A673 (cell line): ENCODE results near the gene PLXNA1. TPM values are rescaled to one million over a fixed set of nuclear protein-coding genes. Genes with fewer than 3 reads are reported as not detected.

Experiments
- BruUV-seq: library from RNA; stranded (reverse); fragments of 400-500 nt; replicated peaks from 2 replicates; lab custom pipeline; 2021; lab: Mats Ljungman, UMichigan
- CTCF ChIA-PET: fragments of 300-600 bp; sonication (Branson Sonifier 250); formaldehyde crosslinking; loops from one replicate; lab custom pipeline; 2022; ENCODE audit warnings: antibody characterized with exemption; lab: Charles Lee
- POLR2A ChIA-PET: fragments of 300-600 bp; sonication (Branson Sonifier 250); formaldehyde crosslinking; loops from one replicate; lab custom pipeline; 2022; ENCODE audit warnings: antibody characterized with exemption; ENCODE audit not compliant: low non-redundant PET; lab: Charles Lee
- DNase-seq: peaks from one replicate; pipeline ENCODE4 v3.0.0-alpha.2; 2015; ENCODE audit warnings: low spot score
- H3K27ac ChIP-seq: fragments of 200-600 bp; sonication (generic); 2 replicates; pipeline ENCODE4 v1.5.1; 2016; ENCODE audit warnings: mixed run types, low read depth, mild to moderate bottlenecking, mixed read lengths, antibody characterized with exemption, low read length; ENCODE audit not compliant: poor library complexity, severe bottlenecking
- H3K27me3 ChIP-seq: fragments of 200-600 bp; sonication (generic); replicated peaks from 2 replicates; pipeline ENCODE4 v1.6.1; 2017; ENCODE audit warnings: mixed run types, low read depth, mild to moderate bottlenecking, mixed read lengths, antibody characterized with exemption, low read length; ENCODE audit not compliant: insufficient read depth, poor library complexity
- H3K36me3 ChIP-seq: fragments of 200-600 bp; sonication (generic); 2 replicates; pipeline ENCODE4 v1.6.1; 2016; ENCODE audit warnings: mixed run types, mild to moderate bottlenecking, mixed read lengths, antibody characterized with exemption, low read length; ENCODE audit not compliant: insufficient read depth, poor library complexity, severe bottlenecking
- H3K4me1 ChIP-seq: fragments of 200-600 bp; sonication (generic); 2 replicates; pipeline ENCODE4 v1.6.1; 2017; ENCODE audit warnings: mixed run types, mild to moderate bottlenecking, mixed read lengths, antibody characterized with exemption, low read length; ENCODE audit not compliant: insufficient read depth, poor library complexity, severe bottlenecking
- H3K4me3 ChIP-seq: fragments of 200-600 bp; sonication (generic); 2 replicates; pipeline ENCODE4 v1.5.1; 2016; ENCODE audit warnings: low read depth, mixed run types, mild to moderate bottlenecking, mixed read lengths, low read length; ENCODE audit not compliant: poor library complexity, severe bottlenecking
- H3K9me3 ChIP-seq: fragments of 200-600 bp; sonication (generic); 2 replicates; pipeline ENCODE4 v1.6.1; 2016; ENCODE audit warnings: mixed run types, low read depth, mild to moderate bottlenecking, mixed read lengths, antibody characterized with exemption, low read length; ENCODE audit not compliant: poor library complexity, severe bottlenecking
- EZH2 ChIP-seq: fragments of 200-600 bp; sonication (generic); IDR thresholded peaks from 2 replicates; pipeline ENCODE4 v1.6.1; 2017; ENCODE audit warnings: borderline replicate concordance, low read depth, mild to moderate bottlenecking, mixed read lengths, antibody characterized with exemption, low read length; ENCODE audit not compliant: poor library complexity, severe bottlenecking
- intact Hi-C: fragments of 100-400 bp; cut with micrococcal nuclease; formaldehyde crosslinking; loops from one replicate; pipeline ENCODE4 v1.10.0; 2022; ENCODE audit not compliant: unreplicated experiment
- total RNA-seq: library from RNA; stranded (reverse); gene quantifications from 2 replicates; pipeline ENCODE4 v1.2.3, GENCODE V29; 2021
- TF ChIP-seq, protein P1 (sequence below): fragments of 300-800, 200-600 bp; sonication (generic); conservative IDR thresholded peaks from 2 replicates; pipeline ENCODE4 v1.5.1; 2017; ENCODE audit warnings: low read depth, mild to moderate bottlenecking, antibody characterized with exemption, low read length, moderate library complexity, mixed read lengths

The PLXNA1 gene
- total RNA-seq, 1 experiment from 2014 or later: 33.6 TPM

DNA sequence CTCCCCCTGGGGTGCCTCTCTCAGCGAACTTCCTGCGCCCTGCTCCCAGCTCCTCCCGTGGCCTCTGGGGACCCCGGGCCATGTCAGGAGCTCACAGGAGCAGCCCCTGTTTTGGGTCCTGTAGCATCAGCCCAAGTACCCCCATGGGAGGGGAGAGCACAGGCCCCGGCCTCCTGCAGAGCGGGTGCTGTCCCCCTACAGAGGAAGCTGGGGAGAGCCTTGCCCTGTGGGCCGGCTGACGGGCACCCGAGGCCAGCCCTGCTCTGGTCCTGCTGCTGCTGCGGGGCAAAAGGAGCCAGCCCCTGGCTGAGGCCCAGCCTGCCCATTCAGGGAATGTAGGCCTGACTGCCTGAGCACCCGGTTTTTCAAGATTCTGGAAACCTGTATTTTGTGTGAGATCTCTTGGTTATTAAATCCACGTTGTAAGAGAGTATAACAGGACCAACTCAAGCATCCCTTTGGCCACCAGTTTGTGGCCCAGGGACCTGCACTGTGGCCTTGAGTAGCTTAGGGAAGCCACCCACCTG lies 12.4 kb downstream of the PLXNA1 start:
- no peaks in the 10 kb centered on the region for H3K27me3 ChIP-seq
- intact Hi-C loops: no loop called here

GRCh38 chr3:126995926-126996512 lies 13.1 kb downstream of the PLXNA1 start:
- no peak overlapping the region for H3K4me3 ChIP-seq
- H3K36me3 ChIP-seq: peaks cover 4% of the 10 kb centered on the region
- no peak overlapping the region for H3K27ac ChIP-seq
- POLR2A ChIA-PET: no interaction called here
- DNase-seq: no peak
- peaks cover 28% of the 10 kb centered on the region for H3K4me1 ChIP-seq
- intact Hi-C loops: no loop called here
- TF ChIP-seq EZH2: no peak
- TF ChIP-seq, protein P1, sequence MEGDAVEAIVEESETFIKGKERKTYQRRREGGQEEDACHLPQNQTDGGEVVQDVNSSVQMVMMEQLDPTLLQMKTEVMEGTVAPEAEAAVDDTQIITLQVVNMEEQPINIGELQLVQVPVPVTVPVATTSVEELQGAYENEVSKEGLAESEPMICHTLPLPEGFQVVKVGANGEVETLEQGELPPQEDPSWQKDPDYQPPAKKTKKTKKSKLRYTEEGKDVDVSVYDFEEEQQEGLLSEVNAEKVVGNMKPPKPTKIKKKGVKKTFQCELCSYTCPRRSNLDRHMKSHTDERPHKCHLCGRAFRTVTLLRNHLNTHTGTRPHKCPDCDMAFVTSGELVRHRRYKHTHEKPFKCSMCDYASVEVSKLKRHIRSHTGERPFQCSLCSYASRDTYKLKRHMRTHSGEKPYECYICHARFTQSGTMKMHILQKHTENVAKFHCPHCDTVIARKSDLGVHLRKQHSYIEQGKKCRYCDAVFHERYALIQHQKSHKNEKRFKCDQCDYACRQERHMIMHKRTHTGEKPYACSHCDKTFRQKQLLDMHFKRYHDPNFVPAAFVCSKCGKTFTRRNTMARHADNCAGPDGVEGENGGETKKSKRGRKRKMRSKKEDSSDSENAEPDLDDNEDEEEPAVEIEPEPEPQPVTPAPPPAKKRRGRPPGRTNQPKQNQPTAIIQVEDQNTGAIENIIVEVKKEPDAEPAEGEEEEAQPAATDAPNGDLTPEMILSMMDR: peak; percentile 32; the same call in 1 of the 2 replicates
- H3K9me3 ChIP-seq: no peaks in the 10 kb centered on the region
- BruUV-seq: no TSS peak
- CTCF ChIA-PET: no interaction called here
- H3K27me3 ChIP-seq: no peaks in the 10 kb centered on the region

More for the DNA sequence above, 12.4 kb downstream of the PLXNA1 start:
- DNase-seq: no peak
- peaks cover 28% of the 10 kb centered on the region for H3K4me1 ChIP-seq
- BruUV-seq: no TSS peak
- ChIA-PET CTCF (no interaction called here), POLR2A (no interaction called here)
- TF ChIP-seq EZH2: no peak
- TF ChIP-seq, protein P1: no peak
- no peaks in the 10 kb centered on the region for H3K9me3 ChIP-seq
- H3K36me3 ChIP-seq: peaks cover 5% of the 10 kb centered on the region
- H3K27ac ChIP-seq: peak overlapping the region; percentile 57
- H3K4me3 ChIP-seq: no peak overlapping the region

DNA sequence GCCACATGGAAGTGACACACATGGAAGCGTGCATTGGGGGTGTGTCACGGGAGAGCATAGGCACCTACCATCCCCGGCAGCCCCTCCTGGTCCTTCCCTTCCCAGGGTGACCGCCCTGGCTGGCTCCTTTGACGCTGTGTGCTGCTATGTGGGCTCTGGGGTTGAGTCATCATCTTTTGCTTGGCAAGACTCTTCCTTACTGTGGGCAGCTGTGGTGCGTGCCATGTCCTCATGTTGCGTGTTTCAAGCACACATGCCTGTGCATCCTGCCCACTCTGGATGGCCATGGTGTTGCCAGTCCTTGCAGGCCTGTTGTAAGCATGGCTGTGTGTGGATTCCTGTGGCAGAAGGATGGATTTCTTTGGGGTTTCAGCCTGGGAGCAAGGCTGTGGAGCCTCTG lies 14.0 kb downstream of the PLXNA1 start:
- intact Hi-C loops: no loop called here
- no peaks in the 10 kb centered on the region for H3K9me3 ChIP-seq
- no peaks in the 10 kb centered on the region for H3K36me3 ChIP-seq
- H3K27me3 ChIP-seq: no peaks in the 10 kb centered on the region
- TF ChIP-seq, protein P1: no peak
- TF ChIP-seq EZH2: no peak
- DNase-seq: no peak
- POLR2A ChIA-PET: no interaction called here
- no TSS peak for BruUV-seq
- CTCF ChIA-PET: no interaction called here
- no peak overlapping the region for H3K27ac ChIP-seq
- peaks cover 34% of the 10 kb centered on the region for H3K4me1 ChIP-seq
- no peak overlapping the region for H3K4me3 ChIP-seq
